GM19455 (cell line): Measurements from ENCODE around the gene AMMECR1L.
"Not testable (repeated sequence)": the region's sequence is repeated elsewhere in the genome, so short reads cannot be mapped to it uniquely, and the experiment has no call there.

Source experiments
- ATAC-seq: cut with Tn5 transposase; IDR thresholded peaks from one replicate; pipeline ENCODE4 v1.9.1; 2021; ENCODE audit not compliant: unreplicated experiment

The AMMECR1L gene

GRCh38 chr2:127841466-127842178 is 44.1 kb downstream of the AMMECR1L start:
- ATAC-seq = no peak

- no peak for ATAC-seq
Observed at GRCh38 chr2:127840893-127841292, 44.9 kb downstream of the AMMECR1L start.

GRCh38 chr2:127834951-127835350 is 50.8 kb downstream of the AMMECR1L start:
- ATAC-seq = no peak

- peak; percentile 97 for ATAC-seq
Observed at GRCh38 chr2:127829845-127830246, 55.9 kb downstream of the AMMECR1L start.

GRCh38 chr2:127826708-127827107 is 59.0 kb downstream of the AMMECR1L start:
- ATAC-seq = not testable (repeated sequence)

- no peak for ATAC-seq
Observed at GRCh38 chr2:127826047-127826446, 59.7 kb downstream of the AMMECR1L start.

GRCh38 chr2:127820080-127820668 is 65.6 kb downstream of the AMMECR1L start:
- no peak for ATAC-seq

GRCh38 chr2:127818794-127819425 is 66.8 kb downstream of the AMMECR1L start:
- no peak for ATAC-seq

- no peak for ATAC-seq
Observed at GRCh38 chr2:127818241-127818640, 67.5 kb downstream of the AMMECR1L start.

- no peak for ATAC-seq
Observed at GRCh38 chr2:127814677-127815076, 71.1 kb downstream of the AMMECR1L start.

GRCh38 chr2:127812441-127812840 is 73.3 kb downstream of the AMMECR1L start:
- not testable (repeated sequence) for ATAC-seq
